Endothelial cell of umbilical vein (primary cell): Measurements from ENCODE around the gene CCDC183. TPM values are rescaled to one million over a fixed set of nuclear protein-coding genes. Genes with fewer than 3 reads are reported as not detected.

Experiments used
- BruUV-seq: library from RNA; stranded (reverse); fragments of 400-500 nt; replicated peaks from 2 replicates; lab custom pipeline; 2021; lab: Mats Ljungman, UMichigan
- CTCF ChIA-PET: fragments of 300-600, 350-600 bp; sonication (Branson Sonifier 250); formaldehyde crosslinking; loops from one replicate; lab custom pipeline; 2021; ENCODE audit warnings: antibody characterized with exemption, inconsistent platforms; lab: Charles Lee
- POLR2A ChIA-PET: fragments of 300-600, 350-600 bp; sonication (Branson Sonifier 250); formaldehyde crosslinking; loops from one replicate; lab custom pipeline; 2021; ENCODE audit warnings: antibody characterized with exemption, inconsistent platforms; lab: Charles Lee
- DNase-seq: peaks from one replicate; pipeline ENCODE4 v3.0.0-alpha.2; 2011; ENCODE audit warnings: low read depth, low spot score
- FAIRE-seq: peaks from 2 replicates; lab custom pipeline; 2011; peaks lifted over from hg19 to GRCh38; lab: Jason Lieb, UNC
- H2AFZ ChIP-seq: 2 replicates; pipeline ENCODE4 v1.6.0; 2012; ENCODE audit warnings: low read depth, low read length, control low read depth, inconsistent platforms
- H3K27ac ChIP-seq: 2 replicates; pipeline ENCODE4 v1.5.1; 2011; ENCODE audit warnings: low read depth, mild to moderate bottlenecking, control low read depth, low read length, moderate library complexity; ENCODE audit not compliant: insufficient read depth
- H3K27me3 ChIP-seq, 2 experiments: 2 replicates each; pipeline versions ENCODE4 v1.6.0 to v1.6.1; 2011; ENCODE audit warnings: low read length in 2 of 2, mixed read lengths in 1 of 2; ENCODE audit not compliant: control insufficient read depth in 2 of 2, insufficient read depth in 2 of 2
- H3K36me3 ChIP-seq, 2 experiments: 2 replicates in 1 of 2; 3 replicates in 1 of 2; pipeline ENCODE4 v1.5.1; 2011; ENCODE audit warnings: low read length in 2 of 2, mild to moderate bottlenecking in 1 of 2, moderate library complexity in 1 of 2; ENCODE audit not compliant: control insufficient read depth in 2 of 2, insufficient read depth in 2 of 2; ENCODE audit errors: extremely low read depth in 1 of 2
- H3K4me1 ChIP-seq: 3 replicates; pipeline ENCODE4 v1.5.1; 2011; ENCODE audit warnings: mild to moderate bottlenecking, low read length; ENCODE audit not compliant: control insufficient read depth, insufficient read depth; ENCODE audit errors: extremely low read depth
- H3K4me2 ChIP-seq: 2 replicates; pipeline ENCODE4 v1.6.1; 2011; ENCODE audit warnings: low read length, control low read depth, mixed read lengths; ENCODE audit not compliant: insufficient read depth
- H3K4me3 ChIP-seq, 3 experiments: fragments of 200-600 bp in 1 of 3; sonication (generic), shearing (Covaris generic) in 1 of 3; replicated peaks in 1 of 3; 2 replicates each; pipeline ENCODE4 v1.5.1; 2011 to 2016; ENCODE audit warnings: control low read depth in 3 of 3, low read length in 3 of 3, mild to moderate bottlenecking in 2 of 3, inconsistent platforms in 1 of 3, low read depth in 1 of 3, moderate library complexity in 1 of 3; ENCODE audit not compliant: insufficient read depth in 1 of 3
- H3K79me2 ChIP-seq: 2 replicates; pipeline ENCODE4 v1.6.0; 2012; ENCODE audit warnings: low read length, inconsistent platforms; ENCODE audit not compliant: control insufficient read depth, insufficient read depth
- H3K9ac ChIP-seq: replicated peaks from 2 replicates; pipeline ENCODE3; 2011; ENCODE audit warnings: low read length, control low read depth; ENCODE audit not compliant: insufficient read depth; ENCODE audit errors: extremely low read depth
- H3K9me1 ChIP-seq: replicated peaks from 3 replicates; pipeline ENCODE4 v1.6.0; 2011; ENCODE audit warnings: mild to moderate bottlenecking, low read length; ENCODE audit not compliant: control insufficient read depth, insufficient read depth; ENCODE audit errors: extremely low read depth
- H3K9me3 ChIP-seq: replicated peaks from 2 replicates; pipeline ENCODE4 v1.5.1; 2012; ENCODE audit warnings: low read length, inconsistent platforms; ENCODE audit not compliant: control insufficient read depth, insufficient read depth
- H4K20me1 ChIP-seq: replicated peaks from 2 replicates; pipeline ENCODE3; 2011; ENCODE audit warnings: mild to moderate bottlenecking, low read length; ENCODE audit not compliant: control insufficient read depth, insufficient read depth; ENCODE audit errors: extremely low read depth
- CTCF ChIP-seq, 2 donors: IDR thresholded peaks; 1 replicate in 1 of 2; 2 replicates in 1 of 2; pipeline ENCODE4 v1.5.1; 2011; ENCODE audit warnings: low read length in 2 of 2, mild to moderate bottlenecking in 2 of 2, moderate library complexity in 2 of 2, control low read depth in 1 of 2, inconsistent platforms in 1 of 2, low read depth in 1 of 2; ENCODE audit not compliant: insufficient read depth in 1 of 2; ENCODE audit errors: extremely low read depth in 1 of 2
- EZH2 ChIP-seq: IDR thresholded peaks from 2 replicates; pipeline ENCODE4 v1.6.1; 2012; ENCODE audit warnings: borderline replicate concordance, low read depth, mild to moderate bottlenecking, moderate library complexity, low read length, inconsistent platforms; ENCODE audit not compliant: severe bottlenecking
- FOS ChIP-seq: IDR thresholded peaks from 2 replicates; pipeline ENCODE4 v1.6.1; 2011; ENCODE audit warnings: mild to moderate bottlenecking, low read length, moderate library complexity, borderline replicate concordance; ENCODE audit not compliant: insufficient read depth
- GATA2 ChIP-seq: IDR thresholded peaks from 2 replicates; pipeline ENCODE4 v1.7.0; 2011; ENCODE audit warnings: low read depth, mild to moderate bottlenecking, moderate library complexity, mixed read lengths, low read length; ENCODE audit not compliant: insufficient read length, insufficient read depth
- JUN ChIP-seq: IDR thresholded peaks from 2 replicates; pipeline ENCODE4 v1.6.1; 2011; ENCODE audit warnings: borderline replicate concordance, low read depth; ENCODE audit not compliant: insufficient read length, insufficient read depth
- MAX ChIP-seq: IDR thresholded peaks from 2 replicates; pipeline ENCODE4 v1.6.1; 2011; ENCODE audit not compliant: insufficient read depth, insufficient read length
- MYC ChIP-seq: IDR thresholded peaks from one replicate; pipeline ENCODE4 v1.6.1; 2011; ENCODE audit warnings: mild to moderate bottlenecking, low read depth, low read length
- POLR2A ChIP-seq: IDR thresholded peaks from 2 replicates; pipeline ENCODE4 v1.6.1; 2012; ENCODE audit warnings: low read depth, mild to moderate bottlenecking, control low read depth, low read length
- POLR2AphosphoS5 ChIP-seq: IDR thresholded peaks from 2 replicates; pipeline ENCODE4 v1.6.1; 2012; ENCODE audit warnings: low read depth, mild to moderate bottlenecking, control low read depth, low read length, moderate library complexity; ENCODE audit not compliant: insufficient read depth
- dilution Hi-C: fragments of 300-500 bp; cut with MboI; formaldehyde crosslinking; loops from one replicate; pipeline ENCODE4 v1.15.0; 2019; ENCODE audit warnings: low sequenced_read_pairs; ENCODE audit not compliant: extremely low pct_ligation_motif_present
- intact Hi-C: fragments of 100-400 bp; cut with micrococcal nuclease; formaldehyde crosslinking; loops from one replicate; pipeline ENCODE4 v1.10.0; 2022
- polyA plus RNA-seq, 4 experiments: library from polyadenylated mRNA; depleted of rRNA in 3 of 4; stranded (reverse) in 3 of 4; unstranded in 1 of 4; fragments of >200 nt; gene quantifications; 2 replicates each; pipeline versions ENCODE4 v1.2.1 to v1.2.3, GENCODE V29; 2011 to 2012; ENCODE audit warnings: missing spikeins in 1 of 4
- total RNA-seq: library from RNA; stranded (reverse); gene quantifications from 2 replicates; pipeline ENCODE4 v1.2.3, GENCODE V29; 2021

Gene CCDC183
- total and polyA plus RNA-seq, 2 donors (not counting 3 experiments of a cell fraction or from before 2014, with no cell fraction given): 0.50 TPM; not detected in 1

GRCh38 chr9:136854113-136854841 is 58.1 kb downstream of the CCDC183 start:
- Histone ChIP-seq H3K9ac (no peak overlapping the region), H3K9me1 (no peaks in the 10 kb centered on the region), H3K4me1 (peaks cover 5% of the 10 kb centered on the region), H3K79me2 (no peaks in the 10 kb centered on the region), H3K27ac (no peak overlapping the region), H3K9me3 (no peaks in the 10 kb centered on the region), H3K4me2 (no peak overlapping the region), H2AFZ (no peak overlapping the region), H3K4me3 (no peak overlapping the region), H4K20me1 (no peaks in the 10 kb centered on the region), H3K36me3 (no peaks in the 10 kb centered on the region), H3K27me3 (no peaks in the 10 kb centered on the region)
- FAIRE-seq: no peak
- DNase-seq: no peak
- CTCF ChIA-PET: interaction anchor here (1.1 kb wide), 1 partner anchor 12 kb away, joined by 3 read pairs; the partner anchor contains the start of gene AJM1
- dilution Hi-C loops: no loop called here
- POLR2A ChIA-PET: no interaction called here
- BruUV-seq: no TSS peak
- no peak for TF ChIP-seq POLR2AphosphoS5
- no peak for TF ChIP-seq MAX
- no peak for TF ChIP-seq MYC
- TF ChIP-seq FOS: no peak
- no peak for TF ChIP-seq EZH2
- no peak for TF ChIP-seq JUN
- TF ChIP-seq GATA2: no peak
- TF ChIP-seq CTCF (IDR thresholded peaks at IDR 0.05; ENCODE audit: extremely low read depth in 1 of 2, insufficient read depth in 1 of 2, low read depth in 1 of 2, low read length in 2 of 2): no peak
- no peak for TF ChIP-seq POLR2A
- intact Hi-C loops: no loop called here
